Epithelial cell of prostate (primary cell): ENCODE data around the gene KRTAP10-5.
"Not testable (repeated sequence)": the region's sequence is repeated elsewhere in the genome, so short reads cannot be mapped to it uniquely, and the experiment has no call there.

Experiments
- DNase-seq: peaks from one replicate; pipeline ENCODE4 v3.0.0-alpha.2; 2011; ENCODE audit warnings: low read depth, low spot score
- H3K27ac ChIP-seq: fragments of 450-650 bp; 2 replicates; pipeline ENCODE4 v1.5.1; 2017; ENCODE audit warnings: mild to moderate bottlenecking

Gene KRTAP10-5

DNA sequence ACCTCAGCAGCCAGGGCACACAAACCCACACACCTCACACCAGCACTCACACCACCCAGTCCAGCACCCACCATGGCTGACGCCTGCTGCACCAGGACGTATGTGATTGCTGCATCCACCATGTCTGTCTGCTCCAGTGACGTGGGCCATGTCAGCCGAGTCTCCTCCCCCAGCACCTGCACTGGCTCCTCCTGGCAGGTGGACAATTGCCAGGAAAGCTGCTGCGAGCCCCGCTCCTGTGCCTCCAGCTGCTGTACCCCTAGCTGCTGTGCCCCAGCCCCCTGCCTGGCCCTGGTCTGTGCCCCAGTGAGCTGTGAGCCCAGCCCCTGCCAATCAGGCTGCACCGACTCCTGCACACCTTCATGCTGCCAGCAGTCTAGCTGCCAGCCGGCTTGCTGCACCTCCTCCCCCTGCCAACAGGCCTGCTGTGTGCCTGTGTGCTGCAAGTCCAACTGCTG lies 31.7 kb upstream of the KRTAP10-5 start, which contains the start of gene KRTAP10-8:
Gene KRTAP10-8 (plus strand): TSS at position 51 of the 458 bp plus-strand sequence. CDS start 22 bp downstream, at position 73.
- no peak within 1 kb of the TSS for H3K27ac ChIP-seq
- DNase-seq, result no peak

DNA sequence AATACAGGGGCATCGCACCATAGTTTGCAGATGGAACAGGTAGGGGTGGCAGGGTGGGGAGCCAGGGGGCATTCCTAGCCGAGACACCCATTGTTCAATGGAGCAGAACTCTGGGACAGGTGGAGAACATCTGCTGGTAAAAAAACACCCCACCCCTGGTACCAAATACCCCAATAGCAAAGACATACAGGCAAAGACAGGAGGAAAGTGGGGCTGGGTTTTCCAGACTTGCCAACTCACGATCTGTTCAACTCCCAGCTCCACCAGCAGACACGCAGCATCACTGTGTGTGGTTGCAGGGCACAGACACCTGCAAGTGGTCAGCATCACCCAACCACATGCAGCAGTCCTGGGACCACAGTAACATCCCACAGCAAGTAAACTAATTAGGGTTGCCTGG lies 31.1 kb upstream of the KRTAP10-5 start:
- no peak overlapping the region for H3K27ac ChIP-seq
- no peak for DNase-seq

DNA sequence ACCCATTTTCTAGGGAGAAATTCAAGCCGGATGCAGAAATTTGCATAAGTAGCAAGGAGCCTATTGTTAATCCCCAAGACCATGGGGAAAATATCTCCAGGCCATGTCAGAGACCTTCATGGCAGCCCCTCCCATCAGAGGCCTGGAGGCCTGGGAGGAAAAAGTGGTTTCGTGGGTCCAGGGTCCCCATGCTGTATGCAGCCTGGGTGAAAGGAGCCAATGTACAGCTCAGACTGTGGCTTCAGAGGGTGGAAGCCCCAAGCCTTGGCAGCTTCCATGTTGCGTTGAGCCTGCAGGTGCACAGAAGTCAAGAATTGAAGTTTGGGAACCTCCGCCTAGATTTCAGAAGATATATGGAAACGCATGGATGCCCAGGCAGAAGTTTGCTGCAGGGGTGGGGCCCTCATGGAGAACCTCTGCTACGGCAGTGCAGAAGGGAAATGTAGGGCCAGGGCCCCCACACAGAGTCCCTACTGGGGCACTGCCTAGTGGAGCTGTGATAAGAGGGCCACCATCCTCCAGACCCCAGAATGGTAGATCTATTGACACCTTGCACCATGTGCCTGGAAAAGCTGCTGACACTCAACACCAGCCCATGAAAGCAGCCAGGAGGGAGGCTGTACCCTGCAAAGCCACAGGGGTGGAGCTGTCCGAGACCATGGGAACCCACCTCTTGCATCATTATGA lies 29.9 kb upstream of the KRTAP10-5 start:
- not testable (repeated sequence) for DNase-seq, H3K27ac ChIP-seq

DNA sequence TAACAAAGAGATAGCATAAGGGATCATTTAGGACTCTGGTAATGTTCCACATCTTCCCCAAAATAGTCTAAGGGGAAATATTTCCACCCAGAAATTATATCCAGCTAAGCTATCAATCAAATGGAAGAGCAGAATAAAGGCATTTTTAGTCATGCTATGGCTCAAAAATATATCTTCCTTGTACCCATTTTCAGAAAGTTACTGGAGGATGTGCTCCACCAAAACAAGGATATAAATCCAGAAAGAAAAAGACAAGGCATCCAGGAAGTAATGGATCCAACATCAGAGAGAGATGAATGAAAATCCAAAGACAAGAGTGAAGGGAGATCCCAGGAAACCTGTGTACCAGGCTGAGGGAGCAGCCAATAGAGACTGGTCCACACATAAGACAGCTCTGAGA lies 28.8 kb upstream of the KRTAP10-5 start:
- no peak for DNase-seq

DNA sequence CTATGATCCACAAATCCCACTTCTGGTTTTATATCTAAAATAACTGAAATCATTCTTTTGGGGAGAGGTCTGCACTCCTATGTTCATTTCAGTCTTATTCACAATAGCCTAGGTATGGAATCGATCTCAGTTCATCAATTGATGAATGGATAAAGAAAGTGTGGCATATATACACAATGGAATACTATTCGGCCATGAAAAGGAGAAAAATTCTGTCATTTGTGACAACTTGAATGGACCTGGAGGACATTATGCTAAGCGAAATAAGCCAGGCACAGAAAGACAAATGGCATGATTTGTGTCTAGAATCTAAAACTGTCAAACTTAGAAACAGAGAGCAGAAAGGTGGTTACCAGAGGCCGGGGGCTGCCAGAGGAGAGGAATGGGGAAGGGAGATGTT lies 26.1 kb upstream of the KRTAP10-5 start:
- H3K27ac ChIP-seq, result no peak overlapping the region
- no peak for DNase-seq

More for the DNA sequence above, 28.8 kb upstream of the KRTAP10-5 start:
- H3K27ac ChIP-seq, result no peak overlapping the region

DNA sequence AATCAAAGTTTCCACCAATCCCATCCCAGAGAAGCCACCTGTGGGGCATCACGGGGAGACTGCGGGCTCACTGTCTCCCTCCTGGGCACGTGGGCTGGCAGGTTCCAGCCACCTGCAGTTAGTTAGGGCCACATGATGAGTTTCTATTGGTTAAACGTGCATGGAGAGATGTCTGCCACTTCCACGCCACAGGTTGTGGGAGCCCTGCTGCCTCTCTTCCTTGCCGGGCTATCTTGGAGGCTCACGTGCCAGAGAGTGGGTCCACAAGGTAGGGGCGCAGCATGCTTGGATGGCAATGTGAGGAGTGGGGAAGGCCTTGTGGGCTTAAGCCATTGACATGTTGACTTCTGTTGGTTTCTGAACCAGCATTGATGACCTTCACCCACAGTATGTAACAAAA lies 23.5 kb upstream of the KRTAP10-5 start:
- DNase-seq, result no peak
- no peak overlapping the region for H3K27ac ChIP-seq

DNA sequence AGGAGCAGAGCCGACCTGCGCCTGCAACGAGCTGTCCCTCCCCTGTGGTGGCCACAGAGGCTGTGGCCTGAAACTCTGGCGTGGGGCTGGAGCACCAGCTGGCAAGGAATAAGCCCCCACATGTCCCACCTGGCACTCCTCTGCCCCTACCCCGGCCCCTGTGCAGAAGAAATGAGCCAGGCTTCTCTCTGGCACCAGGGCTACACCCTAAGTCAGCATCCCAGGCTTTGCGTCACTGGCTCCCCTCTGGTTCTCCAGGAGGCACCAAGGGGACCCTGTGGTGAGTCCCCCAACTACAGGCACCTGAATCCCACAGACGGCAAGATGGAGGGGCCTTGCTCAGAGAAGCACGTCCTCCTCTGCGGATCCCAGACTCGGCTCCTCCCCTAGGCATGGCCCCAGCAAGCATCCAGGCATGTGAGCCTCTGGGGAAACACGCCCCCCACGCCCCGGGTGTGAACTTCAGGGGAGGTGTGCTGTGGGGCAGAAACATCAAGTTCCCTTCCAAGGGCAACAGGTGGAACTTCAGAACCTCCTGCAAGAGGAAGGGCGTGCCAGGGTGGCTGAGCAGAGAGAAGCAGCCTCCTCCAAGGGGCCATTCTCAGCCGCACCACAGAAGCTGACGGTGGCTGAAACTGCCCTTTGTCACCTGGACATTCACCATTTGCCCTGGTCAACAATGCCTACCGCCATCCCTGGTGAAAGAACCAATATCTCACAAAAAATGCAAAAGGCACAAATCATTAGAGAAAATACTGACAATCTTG lies 22.9 kb upstream of the KRTAP10-5 start:
- no peak overlapping the region for H3K27ac ChIP-seq
- no peak for DNase-seq

DNA sequence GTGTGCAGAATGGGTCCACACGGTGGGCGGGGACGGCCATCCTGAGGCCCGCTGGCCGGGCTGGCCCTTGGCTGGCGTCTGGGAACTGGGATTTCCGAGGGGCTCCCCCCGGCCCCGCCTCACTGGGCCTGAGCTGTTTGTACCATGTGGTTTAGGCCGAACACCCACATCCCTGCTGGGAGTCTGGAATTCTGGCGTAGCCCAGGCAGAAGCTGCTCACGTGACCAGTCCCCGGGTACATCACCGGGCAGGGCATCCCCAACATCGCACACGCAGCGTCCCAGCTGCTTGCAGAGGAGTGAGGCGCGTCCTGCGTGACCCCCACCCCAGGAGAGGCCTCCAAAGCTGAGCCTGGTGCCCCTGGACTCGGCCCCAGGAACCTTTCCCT lies 22.1 kb upstream of the KRTAP10-5 start:
- no peak overlapping the region for H3K27ac ChIP-seq
- DNase-seq, result no peak

DNA sequence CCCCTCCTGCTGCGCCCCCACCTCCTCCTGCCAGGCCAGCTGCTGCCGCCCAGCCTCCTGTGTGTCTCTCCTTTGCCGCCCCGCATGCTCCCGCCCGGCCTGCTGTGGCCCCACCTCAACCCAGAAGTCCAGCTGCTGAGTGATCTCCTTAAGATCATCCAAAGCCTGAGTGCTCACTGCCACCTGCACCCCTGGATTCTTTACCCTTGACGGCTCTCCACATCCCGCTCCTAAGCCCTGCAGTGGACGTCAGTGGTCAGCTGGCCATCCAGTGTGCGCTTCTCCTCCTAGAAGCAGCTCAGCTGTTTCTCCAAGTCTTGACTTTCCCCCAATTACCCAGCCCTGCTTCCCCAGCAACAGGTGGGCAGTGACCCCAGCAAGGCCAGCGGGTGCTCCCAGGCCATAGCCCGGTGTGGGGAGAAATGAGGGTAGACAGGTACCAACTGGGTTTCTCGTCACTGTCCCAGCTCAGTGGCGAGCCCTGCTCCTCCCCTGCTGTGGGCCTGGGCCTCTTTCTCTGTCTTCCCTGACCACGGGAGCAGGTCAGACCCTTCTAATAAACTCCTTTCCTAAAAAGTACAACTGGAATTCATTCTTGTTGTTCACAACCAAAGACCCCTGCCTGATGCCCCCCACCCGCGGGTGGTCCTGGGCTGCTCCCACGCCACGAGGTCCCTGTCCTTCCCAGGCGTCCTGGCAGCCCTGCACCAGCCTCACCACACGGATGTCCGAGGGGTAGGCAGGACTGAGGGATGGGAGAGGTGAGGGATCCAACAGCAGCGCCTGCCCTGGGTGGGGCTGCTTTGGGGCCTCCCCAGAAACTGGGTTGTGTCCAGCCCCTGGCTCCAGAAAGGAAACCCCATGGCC lies 21.4 kb upstream of the KRTAP10-5 start:
- H3K27ac ChIP-seq, result no peak overlapping the region
- DNase-seq, result no peak

DNA sequence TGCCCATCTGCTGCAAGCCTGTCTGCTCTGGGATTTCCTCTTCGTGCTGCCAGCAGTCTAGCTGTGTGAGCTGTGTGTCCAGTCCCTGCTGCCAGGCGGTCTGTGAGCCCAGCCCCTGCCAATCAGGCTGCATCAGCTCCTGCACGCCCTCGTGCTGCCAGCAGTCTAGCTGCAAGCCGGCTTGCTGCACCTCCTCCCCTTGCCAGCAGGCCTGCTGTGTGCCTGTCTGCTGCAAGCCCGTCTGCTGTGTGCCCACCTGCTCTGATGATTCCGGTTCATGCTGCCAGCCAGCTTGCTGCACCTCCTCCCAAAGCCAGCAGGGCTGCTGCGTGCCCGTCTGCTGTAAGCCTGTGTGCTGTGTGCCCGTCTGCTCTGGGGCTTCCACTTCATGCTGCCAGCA lies 20.7 kb upstream of the KRTAP10-5 start:
- not testable (repeated sequence) for H3K27ac ChIP-seq, DNase-seq

DNA sequence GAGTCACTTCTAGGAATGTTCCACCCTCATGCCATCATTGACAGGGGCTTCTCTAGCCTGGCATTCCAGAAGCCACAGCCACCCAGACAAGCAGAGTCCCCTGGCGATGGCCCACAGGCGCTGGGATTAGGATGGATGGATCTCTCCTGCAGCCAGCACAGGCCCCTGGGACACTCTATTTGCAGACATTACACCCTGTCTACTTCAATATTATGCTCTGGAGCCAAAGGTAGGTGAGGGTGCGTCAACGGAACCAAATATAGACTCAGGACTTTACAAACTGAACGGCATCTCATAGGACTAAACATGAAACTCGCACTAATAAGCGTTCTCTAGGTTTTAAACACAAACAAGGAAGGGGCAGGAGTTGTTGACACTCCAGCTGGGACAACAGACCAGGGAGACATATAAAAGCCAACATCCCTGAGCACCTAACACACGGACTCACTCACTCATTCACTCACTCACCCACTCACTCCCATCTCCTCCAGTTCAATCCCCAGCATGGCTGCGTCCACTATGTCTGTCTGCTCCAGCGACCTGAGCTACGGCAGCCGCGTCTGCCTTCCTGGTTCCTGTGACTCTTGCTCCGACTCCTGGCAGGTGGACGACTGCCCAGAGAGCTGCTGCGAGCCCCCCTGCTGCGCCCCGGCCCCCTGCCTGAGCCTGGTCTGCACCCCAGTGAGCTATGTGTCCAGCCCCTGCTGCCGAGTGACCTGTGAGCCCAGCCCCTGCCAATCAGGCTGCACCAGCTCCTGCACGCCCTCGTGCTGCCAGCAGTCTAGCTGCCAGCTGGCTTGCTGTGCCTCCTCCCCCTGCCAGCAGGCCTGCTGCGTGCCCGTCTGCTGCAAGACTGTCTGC lies 19.9 kb upstream of the KRTAP10-5 start, which contains the start of gene KRTAP10-7:
Gene KRTAP10-7 (plus strand): TSS at position 480 of the 861 bp plus-strand sequence. CDS start 25 bp downstream, at position 505.
- H3K27ac ChIP-seq, DNase-seq: not testable (repeated sequence)

DNA sequence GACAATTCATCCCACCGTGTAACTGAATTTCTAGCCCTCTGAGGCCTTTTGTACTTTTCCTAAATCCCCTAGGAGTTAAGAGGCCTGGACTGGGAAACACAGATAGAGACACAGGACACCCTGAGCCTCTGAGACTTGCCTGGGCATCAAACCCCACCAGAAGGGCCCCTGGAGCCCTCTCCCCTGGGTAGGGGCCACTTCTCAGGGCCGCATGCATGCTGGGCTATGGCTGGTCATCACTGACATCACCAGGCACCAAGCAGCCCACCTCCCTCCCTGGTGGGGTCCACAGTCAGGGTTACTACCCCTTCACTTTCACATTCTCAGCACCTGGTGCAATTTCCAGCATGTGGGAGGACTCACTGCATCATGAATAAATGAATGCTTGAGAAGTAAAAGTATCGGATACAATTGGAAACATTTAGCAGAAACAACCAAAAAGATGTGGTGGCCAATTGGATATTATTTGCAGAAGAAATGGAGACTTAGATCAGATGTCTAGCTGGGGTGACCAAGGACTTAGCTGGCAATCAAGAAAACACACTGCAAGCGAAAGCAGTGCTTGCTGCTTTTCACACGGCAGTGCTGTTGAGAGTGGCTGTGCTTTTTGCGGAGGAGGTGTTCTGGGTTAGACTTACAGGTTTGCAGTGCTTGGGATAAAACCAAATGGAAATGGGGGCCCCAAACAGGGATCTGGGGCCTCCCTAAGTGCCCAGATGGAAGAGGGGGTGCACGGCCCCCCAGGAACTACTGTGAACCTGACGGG lies 19.0 kb upstream of the KRTAP10-5 start:
- H3K27ac ChIP-seq, result no peak overlapping the region
- DNase-seq, result no peak

DNA sequence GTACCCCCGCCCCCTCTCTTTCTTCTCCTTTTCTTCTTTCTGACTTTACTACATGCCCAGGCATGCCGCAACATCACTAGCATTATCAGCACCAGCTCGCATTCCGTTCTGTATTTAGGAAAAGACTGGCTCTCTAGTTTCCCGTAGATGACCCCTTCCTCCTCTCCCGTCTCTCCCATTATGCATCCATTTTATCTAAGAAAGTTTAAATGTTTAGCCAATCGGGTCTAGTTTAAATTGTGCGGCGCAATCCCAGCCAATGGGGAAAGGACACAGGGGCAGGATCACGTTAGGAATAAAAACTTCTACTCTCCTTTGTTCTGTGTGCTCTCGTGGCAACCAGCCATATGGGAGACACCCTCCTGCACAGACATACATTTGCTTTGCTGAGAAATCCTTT lies 17.7 kb upstream of the KRTAP10-5 start:
- no peak overlapping the region for H3K27ac ChIP-seq
- DNase-seq, result no peak

DNA sequence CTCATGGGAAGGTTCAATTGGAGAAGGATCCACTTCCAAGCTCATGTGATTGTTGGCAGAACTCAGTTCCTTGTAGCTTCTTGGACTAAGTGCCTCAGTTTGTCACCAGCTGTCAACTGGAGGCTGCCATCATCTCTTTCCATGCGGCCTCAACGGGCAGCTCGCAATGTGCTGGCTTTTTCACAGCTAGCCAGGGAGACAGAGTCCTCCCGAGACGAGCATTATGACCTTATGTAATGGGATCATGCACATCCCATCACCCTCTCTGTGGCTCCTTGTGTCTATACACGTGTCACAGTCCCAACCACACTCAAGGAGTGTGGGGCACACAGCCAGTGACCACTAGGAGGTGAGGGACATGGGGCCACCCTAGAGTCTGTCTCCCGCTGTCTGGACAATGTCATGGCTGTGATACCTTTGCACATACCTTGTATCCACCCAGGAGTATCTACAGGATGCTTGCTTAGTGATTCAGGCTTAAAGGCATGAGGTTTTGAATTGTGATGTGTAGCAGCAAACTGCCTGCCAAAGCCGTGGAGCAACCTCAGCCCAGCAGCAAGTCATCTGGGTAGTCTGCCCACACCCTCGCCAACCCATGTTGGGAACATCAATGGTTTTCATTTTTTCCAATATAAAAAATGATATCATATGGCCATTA lies 15.8 kb upstream of the KRTAP10-5 start:
- H3K27ac ChIP-seq, result no peak overlapping the region
- DNase-seq, result peak; percentile 52

DNA sequence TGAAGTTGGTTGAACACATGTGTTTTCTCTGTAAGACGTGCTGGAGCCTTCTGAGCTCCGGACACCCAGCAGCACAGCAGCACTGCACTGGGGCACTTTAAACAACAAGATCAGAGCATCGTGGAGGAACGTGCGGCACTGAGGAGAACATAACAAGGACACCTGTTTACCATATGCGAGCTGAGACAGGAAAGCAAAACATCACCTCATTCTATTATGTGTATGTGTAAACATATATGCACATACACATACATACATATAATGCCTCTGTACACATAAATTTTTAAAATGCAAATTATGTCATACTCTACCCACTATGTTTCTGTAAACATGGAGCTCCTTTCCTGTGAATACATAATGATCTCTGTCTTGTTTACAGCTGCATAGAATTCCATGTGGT lies 15.1 kb upstream of the KRTAP10-5 start:
- no peak for DNase-seq
- no peak overlapping the region for H3K27ac ChIP-seq

DNA sequence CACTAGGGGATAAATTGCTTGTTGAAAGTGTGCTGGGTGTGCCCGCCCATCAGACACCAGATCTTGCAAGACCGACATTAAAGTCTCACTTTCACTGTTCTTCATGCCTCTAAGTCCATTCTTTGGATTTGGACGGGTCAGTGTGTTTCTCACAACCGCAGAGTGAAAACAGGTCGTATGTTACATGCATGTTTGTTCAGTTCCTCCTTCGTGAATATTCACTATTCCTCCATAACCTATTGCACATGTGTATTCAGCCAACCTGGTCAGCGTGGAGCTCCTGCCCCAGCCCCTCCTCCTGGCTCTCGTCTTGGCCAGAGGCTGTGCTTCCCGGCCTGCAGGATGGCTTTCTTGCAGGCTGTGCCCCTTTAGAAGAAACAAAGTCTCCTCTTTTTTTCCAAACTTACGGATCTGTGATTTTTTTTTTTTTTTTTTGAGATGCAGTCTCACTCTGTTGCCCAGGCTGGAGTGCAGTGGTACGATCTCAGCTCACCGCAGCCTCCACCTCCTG lies 14.1 kb upstream of the KRTAP10-5 start:
- no peak overlapping the region for H3K27ac ChIP-seq
- no peak for DNase-seq

DNA sequence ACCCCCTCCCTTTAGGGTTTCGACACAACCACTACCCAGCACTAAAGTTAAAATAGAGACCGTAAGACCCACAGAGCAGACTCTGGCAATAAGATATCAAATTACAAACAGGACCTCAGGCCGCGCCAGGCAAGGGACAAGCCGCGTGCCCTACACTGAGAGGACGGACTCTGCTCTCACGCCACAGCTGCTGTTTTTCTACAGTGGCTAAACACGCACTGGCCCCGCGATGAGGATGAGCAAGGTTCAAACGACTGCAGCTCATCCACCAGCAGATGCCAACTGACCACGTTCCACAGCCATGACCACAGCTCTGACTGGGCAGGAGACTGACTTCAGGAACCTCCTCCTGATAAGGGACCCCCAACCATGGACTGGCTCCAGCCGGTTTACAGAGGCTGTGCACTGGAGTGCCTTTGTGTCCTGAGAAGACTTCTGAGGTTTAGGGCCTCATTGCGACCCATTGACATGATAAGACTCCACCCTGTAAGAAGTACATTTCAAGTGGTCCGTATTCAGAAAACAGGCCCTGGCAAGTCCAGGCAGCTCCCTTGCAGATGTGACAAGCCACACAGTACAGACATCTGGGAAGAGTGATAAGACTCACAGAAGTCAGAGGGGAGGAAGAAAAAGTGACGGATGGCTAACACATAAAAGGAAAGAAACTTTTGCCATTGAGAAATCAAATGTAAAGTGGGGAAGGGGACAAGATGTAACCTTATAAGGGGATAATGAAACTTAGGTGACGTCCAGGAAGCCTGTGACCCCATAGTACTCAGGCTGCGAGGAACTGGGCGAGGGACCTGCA lies 13.4 kb upstream of the KRTAP10-5 start:
- DNase-seq, result no peak
- H3K27ac ChIP-seq, result no peak overlapping the region
